Mucosa of rectum (tissue), 2 donors: Measurements from ENCODE around the gene SLC17A1.

ENCODE experiments used
- H3K27ac ChIP-seq, 2 donors: one replicate each; pipeline ENCODE4 v1.7.0; 2013; ENCODE audit warnings: inconsistent platforms in 2 of 2, low read depth in 2 of 2, low read length in 2 of 2
- H3K27me3 ChIP-seq, 2 donors: one replicate each; pipeline ENCODE4 v1.7.0; 2013; ENCODE audit warnings: low read length in 2 of 2; ENCODE audit not compliant: control insufficient read depth in 2 of 2, insufficient read depth in 2 of 2
- H3K36me3 ChIP-seq, 2 donors: one replicate each; pipeline ENCODE4 v1.7.0; 2013; ENCODE audit warnings: low read length in 2 of 2; ENCODE audit not compliant: control insufficient read depth in 2 of 2, insufficient read depth in 2 of 2
- H3K4me1 ChIP-seq, 2 donors: one replicate each; pipeline ENCODE4 v1.7.0; 2013; ENCODE audit warnings: low read length in 2 of 2, mild to moderate bottlenecking in 1 of 2; ENCODE audit not compliant: control insufficient read depth in 2 of 2, insufficient read depth in 2 of 2
- H3K4me3 ChIP-seq, 2 donors: one replicate each; pipeline ENCODE4 v1.7.0; 2013; ENCODE audit warnings: low read length in 2 of 2
- H3K9ac ChIP-seq, 2 donors: one replicate each; pipeline ENCODE4 v1.7.0; 2013; ENCODE audit warnings: low read length in 2 of 2, low read depth in 1 of 2, mild to moderate bottlenecking in 1 of 2
- H3K9me3 ChIP-seq, 2 donors: one replicate each; pipeline ENCODE4 v1.7.0; 2013; ENCODE audit warnings: low read length in 2 of 2; ENCODE audit not compliant: control insufficient read depth in 2 of 2
- donor health status: healthy.
- donor health status: Normal muscosa, but diverticular disease.

SLC17A1 gene

DNA sequence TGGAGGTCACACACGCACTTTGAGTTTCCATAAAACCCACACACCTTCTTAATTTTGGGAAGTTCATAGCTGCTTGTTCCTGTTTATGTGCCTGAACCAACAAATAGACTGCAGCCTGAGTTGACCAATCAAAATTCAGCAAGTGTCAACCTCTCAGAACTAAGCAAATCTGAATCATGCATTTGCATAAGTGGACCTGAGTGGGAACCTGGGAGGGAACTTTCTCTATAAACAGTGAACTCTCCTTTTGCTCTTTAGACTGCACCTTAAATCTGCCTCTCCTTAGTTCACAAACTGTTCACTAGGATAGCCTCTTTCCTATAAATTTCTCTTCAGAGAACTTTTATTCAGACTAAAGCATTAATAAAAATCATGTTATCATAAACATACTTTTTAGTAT, 37.9 kb downstream of the SLC17A1 start:
- H3K9ac ChIP-seq: no peak overlapping the region
- no peaks in the 10 kb centered on the region for H3K36me3 ChIP-seq
- no peak overlapping the region for H3K4me3 ChIP-seq
- H3K9me3 ChIP-seq: no peaks in the 10 kb centered on the region
- no peaks in the 10 kb centered on the region for H3K4me1 ChIP-seq
- H3K27ac ChIP-seq: no peak overlapping the region
- H3K27me3 ChIP-seq: no peaks in the 10 kb centered on the region

DNA sequence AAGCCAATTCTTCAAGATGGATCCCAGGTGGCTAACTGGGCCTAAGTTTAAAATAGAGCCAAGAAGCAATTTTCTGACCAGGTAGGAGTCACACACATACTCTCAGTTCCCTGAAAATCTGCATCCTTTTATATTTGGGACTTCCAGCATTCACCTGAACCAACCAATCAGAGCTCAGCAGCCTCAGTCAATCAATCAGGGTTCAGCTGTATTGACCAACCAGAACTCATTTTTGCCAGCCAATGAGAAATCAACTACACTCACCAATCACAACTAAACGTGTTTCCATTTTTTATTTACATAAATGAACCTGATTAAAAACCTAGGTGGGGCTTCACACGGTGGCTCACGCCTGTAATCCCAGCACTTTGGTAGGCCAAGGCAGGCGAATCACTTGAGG, 39.8 kb downstream of the SLC17A1 start:
- Histone ChIP-seq H3K36me3 (no peaks in the 10 kb centered on the region), H3K9ac (no peak overlapping the region), H3K27ac (no peak overlapping the region), H3K27me3 (no peaks in the 10 kb centered on the region), H3K4me3 (no peak overlapping the region), H3K4me1 (no peaks in the 10 kb centered on the region), H3K9me3 (no peaks in the 10 kb centered on the region)

DNA sequence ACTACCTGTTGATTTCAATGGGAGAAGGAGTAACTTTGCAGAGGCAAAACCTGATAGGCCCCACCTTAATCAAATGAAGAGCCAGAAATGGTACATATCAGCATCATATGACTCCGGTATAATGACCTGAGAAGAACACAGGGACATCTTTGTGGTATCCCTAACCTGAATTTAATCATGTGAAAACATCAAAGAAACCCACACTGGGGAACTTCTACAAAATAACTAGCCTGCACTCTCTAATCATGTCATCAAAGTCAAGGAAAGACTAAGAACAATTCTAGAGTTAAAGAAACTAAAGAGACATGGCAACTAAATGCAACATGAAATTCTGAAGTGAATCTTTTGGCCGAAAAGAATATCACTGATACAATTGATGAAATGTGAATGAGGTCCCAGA, 42.4 kb downstream of the SLC17A1 start:
- H3K36me3 ChIP-seq: no peaks in the 10 kb centered on the region
- no peaks in the 10 kb centered on the region for H3K4me1 ChIP-seq
- H3K27ac ChIP-seq: no peak overlapping the region
- no peaks in the 10 kb centered on the region for H3K9me3 ChIP-seq
- H3K27me3 ChIP-seq: no peaks in the 10 kb centered on the region
- H3K9ac ChIP-seq: no peak overlapping the region
- no peak overlapping the region for H3K4me3 ChIP-seq

DNA sequence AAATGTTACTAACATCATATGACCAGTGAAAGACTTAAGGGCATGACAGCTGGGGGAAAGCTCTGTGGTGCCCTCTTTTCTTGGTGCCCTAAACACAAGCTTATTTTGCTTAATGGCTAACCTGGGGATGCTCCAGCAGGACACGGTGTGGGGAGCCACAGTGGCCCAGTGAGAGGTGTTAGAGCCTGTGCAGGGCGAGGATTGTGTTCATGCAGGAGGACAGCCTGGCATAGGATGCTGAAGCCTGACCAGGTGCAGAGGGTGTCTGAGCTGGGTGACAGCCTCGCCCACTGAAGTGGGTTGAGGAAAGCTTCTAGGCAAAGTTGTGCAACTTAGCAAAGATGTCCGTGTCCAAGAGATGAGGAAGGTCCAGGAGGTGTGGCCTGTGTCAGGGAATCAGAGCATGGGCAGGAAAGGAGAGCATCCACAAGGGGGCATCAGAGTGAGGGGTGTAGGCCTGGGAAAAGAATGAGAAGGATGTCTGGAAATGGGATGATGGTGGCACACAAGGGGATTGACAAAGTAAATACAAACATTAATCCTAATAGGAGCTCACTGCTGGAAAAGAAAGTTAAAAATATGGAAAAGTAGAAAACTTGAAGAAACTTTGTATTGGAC, 43.4 kb downstream of the SLC17A1 start:
- Histone ChIP-seq H3K9me3 (no peaks in the 10 kb centered on the region), H3K36me3 (no peaks in the 10 kb centered on the region), H3K4me3 (no peak overlapping the region), H3K4me1 (no peaks in the 10 kb centered on the region), H3K27ac (no peak overlapping the region), H3K27me3 (no peaks in the 10 kb centered on the region), H3K9ac (no peak overlapping the region)

DNA sequence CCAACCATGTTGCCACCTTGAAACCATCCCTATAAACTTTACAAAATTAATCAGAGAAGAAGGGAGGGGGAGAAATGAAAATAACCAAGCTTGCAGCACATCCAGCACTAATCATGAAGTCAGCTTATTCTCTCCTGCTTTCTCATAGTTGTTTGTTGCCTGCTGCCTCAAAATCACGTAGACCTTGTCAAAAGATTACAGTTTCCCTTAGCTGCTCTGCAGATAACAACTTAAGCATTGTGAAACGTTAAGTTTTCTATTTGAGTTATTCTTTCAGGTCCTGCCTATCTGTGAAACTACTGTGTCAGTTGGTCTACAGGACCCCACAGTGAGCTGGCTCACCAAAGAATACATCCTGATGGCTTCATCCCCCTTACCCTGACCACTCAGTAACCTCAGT, 44.4 kb downstream of the SLC17A1 start:
- Histone ChIP-seq H3K9ac (no peak overlapping the region), H3K4me1 (no peaks in the 10 kb centered on the region), H3K9me3 (no peaks in the 10 kb centered on the region), H3K27me3 (no peaks in the 10 kb centered on the region), H3K36me3 (no peaks in the 10 kb centered on the region), H3K4me3 (no peak overlapping the region), H3K27ac (no peak overlapping the region)

DNA sequence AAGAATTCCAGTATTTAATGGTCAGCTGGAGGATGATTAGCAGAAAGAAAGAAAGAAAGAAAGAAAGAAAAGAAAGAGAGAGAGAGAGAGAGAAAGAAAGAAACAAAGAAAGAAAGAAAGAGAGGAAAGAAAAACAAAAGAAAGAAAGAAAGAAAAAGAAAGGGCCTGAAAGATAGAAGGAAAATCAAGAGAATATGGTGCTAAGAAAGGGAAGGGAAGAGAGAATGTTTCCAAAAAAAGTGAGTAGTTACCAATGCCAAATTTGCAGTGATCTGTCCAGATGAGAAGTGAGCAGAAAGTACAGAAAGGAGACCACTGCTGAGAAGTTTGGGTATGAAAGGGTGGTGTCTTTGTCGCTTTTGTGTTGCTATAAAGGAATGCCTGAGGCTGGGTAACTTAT, 50.7 kb downstream of the SLC17A1 start:
- Histone ChIP-seq H3K27ac (no peak overlapping the region), H3K4me1 (no peaks in the 10 kb centered on the region), H3K9me3 (no peaks in the 10 kb centered on the region), H3K4me3 (no peak overlapping the region), H3K36me3 (peaks cover 2 to 4% of the 10 kb centered on the region in 2 donors), H3K9ac (no peak overlapping the region), H3K27me3 (no peaks in the 10 kb centered on the region)

DNA sequence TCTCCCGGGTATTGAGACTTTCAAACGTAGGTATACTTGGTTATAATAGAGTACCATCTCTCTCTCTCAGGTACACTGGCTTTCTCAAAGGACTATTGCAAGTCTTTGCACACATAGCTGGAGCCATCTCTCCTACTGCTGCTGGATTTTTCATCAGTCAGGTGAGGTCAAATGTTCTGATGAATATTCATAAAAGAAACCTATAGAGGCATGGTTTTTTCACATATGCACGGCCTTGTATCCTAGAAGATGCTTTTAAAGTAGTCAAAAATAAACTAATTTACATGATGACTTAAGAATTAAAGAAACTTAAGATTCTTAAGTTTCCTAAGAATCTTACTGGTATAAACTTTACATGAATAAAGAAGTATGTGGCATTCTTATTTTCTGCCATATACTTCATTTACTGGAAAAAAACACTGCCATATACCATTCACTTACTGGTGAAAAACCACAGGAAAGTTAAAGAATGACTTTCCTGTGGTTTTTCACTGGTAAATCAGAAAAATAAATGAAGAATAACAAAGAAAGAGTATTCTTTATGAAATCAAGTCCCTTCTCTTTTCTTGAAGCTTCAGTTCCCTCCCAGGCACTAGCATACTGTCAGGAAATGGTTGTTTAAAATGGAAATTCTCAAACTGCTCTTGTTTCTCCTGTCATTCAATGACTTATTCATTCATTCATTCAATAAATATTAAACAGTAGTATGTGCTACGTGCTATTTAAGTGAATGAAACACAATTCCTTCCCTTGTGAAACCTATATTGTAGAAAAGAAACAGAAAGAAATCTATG, 53.8 kb downstream of the SLC17A1 start:
- no peaks in the 10 kb centered on the region for H3K4me1 ChIP-seq
- H3K9me3 ChIP-seq: no peaks in the 10 kb centered on the region
- H3K27me3 ChIP-seq: no peaks in the 10 kb centered on the region
- H3K9ac ChIP-seq: no peak overlapping the region
- H3K36me3 ChIP-seq: peaks cover 2 to 8% of the 10 kb centered on the region in 2 donors
- H3K4me3 ChIP-seq: no peak overlapping the region
- no peak overlapping the region for H3K27ac ChIP-seq

DNA sequence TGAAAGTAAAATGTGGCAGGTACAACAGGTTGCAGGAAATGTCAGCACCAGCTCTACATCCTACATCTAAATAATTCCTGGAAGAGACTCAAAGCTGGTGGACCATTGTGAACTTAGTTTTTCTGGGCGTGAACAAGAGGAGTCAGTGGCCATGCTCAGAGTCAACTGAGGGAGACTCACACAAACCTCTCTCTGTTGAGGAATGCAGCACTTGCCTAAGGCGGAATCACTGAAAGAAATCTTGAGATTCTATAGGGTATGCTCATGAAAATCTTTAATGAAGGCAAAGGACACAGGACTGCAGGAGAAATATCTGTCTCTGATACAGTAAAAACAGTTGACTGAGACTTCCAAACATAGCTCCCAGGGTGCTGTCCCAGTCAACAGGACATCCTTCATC, 54.8 kb downstream of the SLC17A1 start:
- H3K36me3 ChIP-seq: peaks cover 2 to 13% of the 10 kb centered on the region in 2 donors
- H3K27me3 ChIP-seq: no peaks in the 10 kb centered on the region
- H3K4me3 ChIP-seq: no peak overlapping the region
- no peaks in the 10 kb centered on the region for H3K9me3 ChIP-seq
- no peak overlapping the region for H3K27ac ChIP-seq
- H3K9ac ChIP-seq: no peak overlapping the region
- H3K4me1 ChIP-seq: no peaks in the 10 kb centered on the region

DNA sequence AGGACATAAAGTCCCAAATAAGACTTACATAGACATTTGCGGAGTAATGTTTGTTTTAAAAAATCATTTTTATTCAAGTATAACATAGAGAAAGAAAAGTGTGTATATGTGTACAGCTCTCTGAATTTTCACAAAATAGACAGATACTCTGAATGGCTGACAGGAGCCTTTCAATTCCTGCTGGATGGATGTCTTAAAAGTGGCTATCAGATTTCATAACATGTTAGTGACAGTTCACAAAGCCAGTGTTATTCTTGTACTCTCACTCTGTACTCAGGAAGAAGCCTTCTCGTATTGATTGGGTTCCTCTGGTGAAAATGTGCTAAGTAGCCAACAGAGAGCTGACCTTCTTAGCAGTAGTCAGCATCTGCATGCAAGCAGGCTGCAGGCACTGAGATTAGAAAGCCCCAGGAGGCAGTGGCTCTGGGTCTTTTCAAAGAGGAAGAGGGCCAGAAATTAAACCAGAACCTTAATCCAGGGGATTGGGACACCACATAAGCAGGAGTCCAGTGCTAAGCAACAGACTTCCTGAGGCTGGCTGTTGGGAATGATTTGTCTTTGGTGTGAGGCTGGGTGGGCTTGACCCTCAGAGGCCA, 57.6 kb downstream of the SLC17A1 start:
- H3K4me3 ChIP-seq: no peak overlapping the region

DNA sequence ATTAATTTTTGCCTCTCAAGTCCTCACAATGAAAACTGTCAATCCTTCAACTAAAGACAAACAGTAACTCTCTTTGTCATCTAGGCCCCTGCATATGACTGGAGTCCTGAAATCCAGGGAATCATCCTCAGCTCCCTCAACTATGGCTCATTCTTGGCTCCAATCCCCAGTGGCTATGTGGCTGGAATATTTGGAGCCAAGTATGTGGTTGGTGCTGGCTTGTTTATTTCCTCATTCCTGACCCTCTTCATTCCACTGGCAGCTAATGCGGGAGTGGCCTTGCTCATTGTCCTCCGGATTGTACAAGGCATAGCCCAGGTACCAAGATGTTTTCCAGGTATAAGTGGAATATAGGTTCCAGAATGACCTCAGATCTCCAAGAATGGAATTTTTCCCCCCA, 61.9 kb downstream of the SLC17A1 start:
- Histone ChIP-seq H3K36me3 (peaks cover 0 to 12% of the 10 kb centered on the region in 2 donors), H3K4me3 (no peak overlapping the region)

More for the DNA sequence above, 57.6 kb downstream of the SLC17A1 start:
- Histone ChIP-seq H3K27me3 (no peaks in the 10 kb centered on the region), H3K4me1 (no peaks in the 10 kb centered on the region), H3K27ac (no peak overlapping the region), H3K9me3 (no peaks in the 10 kb centered on the region), H3K9ac (no peak overlapping the region), H3K36me3 (peaks cover 2 to 16% of the 10 kb centered on the region in 2 donors)

More for the DNA sequence above, 61.9 kb downstream of the SLC17A1 start:
- Histone ChIP-seq H3K4me1 (no peaks in the 10 kb centered on the region), H3K9me3 (no peaks in the 10 kb centered on the region), H3K9ac (no peak overlapping the region), H3K27ac (no peak overlapping the region), H3K27me3 (no peaks in the 10 kb centered on the region)
